NCI-H2107 (cell line): ENCODE measurements around the gene SPRR2E.
"Not testable (repeated sequence)": the region's sequence is repeated elsewhere in the genome, so short reads cannot be mapped to it uniquely, and the experiment has no call there.

Source experiments
- DNase-seq: peaks from one replicate; lab custom pipeline; 2025; lab: John Stamatoyannopoulos, UW

Gene SPRR2E

DNA sequence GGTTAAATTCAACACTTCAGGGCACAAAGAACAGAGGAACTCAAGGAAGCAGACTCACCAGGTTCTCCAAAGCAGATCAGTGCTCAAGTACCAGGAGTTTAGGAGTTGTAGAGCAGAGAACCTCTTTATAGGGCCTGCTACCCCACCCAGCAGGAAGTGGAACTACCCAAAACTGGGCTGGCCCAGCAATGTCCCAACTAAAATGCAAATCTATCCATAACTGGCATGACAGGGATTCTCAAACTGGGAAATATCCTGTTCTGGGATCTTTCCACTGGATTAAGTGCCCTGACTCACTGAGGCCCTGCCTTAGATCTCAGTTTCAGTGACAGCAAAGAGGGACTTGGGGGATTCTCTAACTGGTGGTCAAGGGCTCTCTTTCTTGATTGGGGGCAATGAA lies at the start of gene SPRR2E:
Gene SPRR2E (minus strand): TSS at position 101 of the 400 bp plus-strand sequence. CDS start 775 bp downstream, outside the sequence.
- DNase-seq, result no peak

- no peak for DNase-seq
Observed at GRCh38 chr1:153141377-153141776, 47.1 kb upstream of the SPRR2E start.

- DNase-seq, result no peak
Observed at GRCh38 chr1:153140484-153140883, 46.2 kb upstream of the SPRR2E start.

DNA sequence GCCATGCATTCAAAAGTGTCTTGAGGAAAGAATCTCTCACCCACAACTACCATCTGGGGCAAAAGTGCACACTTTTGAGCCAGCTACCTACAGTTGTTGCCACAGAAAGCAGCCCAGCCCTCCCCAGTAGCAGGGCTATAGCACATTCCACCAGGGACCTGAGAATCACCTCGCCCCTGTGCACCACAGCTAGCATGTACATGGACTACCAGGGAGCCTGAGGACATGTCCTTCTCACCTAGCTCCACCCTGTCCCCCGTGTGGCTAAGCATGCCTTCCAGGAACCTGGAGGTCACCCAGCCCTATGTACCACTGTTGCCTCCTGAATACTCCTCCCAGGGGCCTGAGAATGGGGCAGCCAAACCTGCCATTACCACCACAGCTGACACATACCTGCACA lies 39.4 kb upstream of the SPRR2E start:
- no peak for DNase-seq

- DNase-seq, result no peak
Observed at GRCh38 chr1:153133267-153133666, 38.9 kb upstream of the SPRR2E start.

GRCh38 chr1:153128688-153129087 lies 34.4 kb upstream of the SPRR2E start:
- DNase-seq, result not testable (repeated sequence)

GRCh38 chr1:153127296-153127695 lies 33.0 kb upstream of the SPRR2E start:
- no peak for DNase-seq

- DNase-seq, result no peak
Observed at GRCh38 chr1:153125536-153125935, 31.2 kb upstream of the SPRR2E start.

- not testable (repeated sequence) for DNase-seq
Observed at GRCh38 chr1:153123793-153124192, 29.5 kb upstream of the SPRR2E start.

DNA sequence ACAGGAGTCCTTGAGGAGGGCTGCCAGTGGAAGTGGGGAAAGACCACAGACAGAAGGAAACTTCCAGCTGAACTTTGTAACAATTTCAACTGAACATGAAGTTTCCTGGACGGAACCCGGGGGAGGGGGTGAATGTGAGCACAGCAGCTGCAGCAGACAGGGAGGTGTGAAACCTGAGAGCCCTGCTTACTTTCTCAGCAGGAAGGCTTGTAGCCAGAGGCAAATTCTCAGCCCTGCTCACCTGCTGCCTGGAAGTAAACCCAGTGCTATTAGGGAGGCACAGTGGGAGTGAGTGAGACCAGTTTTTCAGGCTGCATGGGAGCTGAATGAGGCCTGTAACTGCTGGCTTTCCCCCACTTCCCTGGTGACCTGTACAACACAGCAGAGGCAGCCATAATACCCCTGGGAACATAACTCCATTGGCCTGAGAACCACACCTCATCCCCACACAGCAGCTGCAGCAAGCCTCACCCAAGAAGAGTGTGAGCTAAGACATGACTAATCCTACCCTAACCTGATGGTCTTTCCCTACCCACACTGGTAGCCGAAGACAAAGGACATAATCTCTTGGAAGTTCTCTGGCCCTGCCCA lies 28.6 kb upstream of the SPRR2E start:
- peak; percentile 91 for DNase-seq

DNA sequence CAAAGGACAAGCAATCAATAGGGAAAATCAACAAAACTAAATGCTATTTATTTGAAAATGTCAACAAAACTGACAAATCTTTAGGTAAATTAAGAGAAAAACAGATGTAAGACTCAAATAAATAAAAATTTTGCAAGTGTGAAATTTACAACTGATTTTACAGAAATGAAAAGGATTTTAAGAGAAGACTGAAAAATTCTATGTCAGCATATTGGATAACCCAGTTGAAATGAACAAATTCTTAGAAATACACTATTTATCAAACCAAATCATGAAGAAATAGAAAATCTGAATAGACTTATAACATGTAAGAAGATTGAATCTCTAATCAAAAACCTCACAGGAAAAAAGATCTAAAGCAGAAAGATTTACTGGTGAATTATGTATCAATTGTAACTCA lies 26.6 kb upstream of the SPRR2E start:
- DNase-seq, result no peak

DNA sequence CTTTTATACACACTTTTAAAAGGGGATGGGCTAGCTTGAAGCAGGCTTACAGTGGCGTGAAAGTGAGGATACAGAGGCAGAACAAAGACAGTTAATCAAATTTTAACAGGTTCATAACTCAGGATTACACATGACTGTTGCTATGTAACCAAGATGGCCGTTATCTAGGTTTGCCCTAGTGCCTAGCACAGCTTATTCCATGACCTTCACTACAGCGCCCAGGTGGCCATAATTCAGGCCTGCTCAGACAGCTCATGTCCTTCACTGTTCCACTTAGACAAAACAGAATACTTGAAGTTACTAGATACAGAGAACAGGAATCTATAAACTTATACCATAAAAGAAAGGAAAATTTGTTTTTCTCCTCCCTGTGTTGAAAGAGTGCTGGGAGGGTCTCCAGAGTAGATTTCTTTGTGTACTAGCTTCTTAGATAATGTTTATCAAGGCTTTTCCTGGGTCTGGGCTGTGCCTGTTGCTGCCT lies 25.2 kb upstream of the SPRR2E start:
- DNase-seq, result no peak

- not testable (repeated sequence) for DNase-seq
Observed at GRCh38 chr1:153115264-153115663, 20.9 kb upstream of the SPRR2E start.

DNA sequence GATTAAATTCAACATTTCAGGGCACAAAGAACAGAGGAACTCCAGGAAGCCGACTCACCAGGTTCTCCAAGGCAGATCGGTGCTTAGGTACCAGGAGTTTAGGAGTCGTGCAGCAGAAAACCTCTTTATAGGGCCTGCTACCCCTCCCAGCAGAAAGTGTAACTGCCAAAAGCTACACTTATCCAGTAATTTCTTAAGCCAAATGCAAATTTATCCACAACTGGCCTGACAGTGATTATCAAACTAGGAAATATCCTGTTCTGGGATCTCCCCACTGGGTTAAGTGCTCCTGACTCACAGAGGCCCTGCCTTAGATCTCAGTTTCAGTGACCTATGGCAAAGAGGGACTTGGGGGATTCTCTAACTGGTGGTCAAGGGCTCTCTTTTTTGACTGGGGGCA lies 19.1 kb upstream of the SPRR2E start, which contains the start of gene SPRR2F:
Gene SPRR2F (minus strand): TSS at position 101 of the 400 bp plus-strand sequence. CDS start 783 bp downstream, outside the sequence.
- no peak for DNase-seq

GRCh38 chr1:153112454-153112853 lies 18.1 kb upstream of the SPRR2E start:
- not testable (repeated sequence) for DNase-seq

DNA sequence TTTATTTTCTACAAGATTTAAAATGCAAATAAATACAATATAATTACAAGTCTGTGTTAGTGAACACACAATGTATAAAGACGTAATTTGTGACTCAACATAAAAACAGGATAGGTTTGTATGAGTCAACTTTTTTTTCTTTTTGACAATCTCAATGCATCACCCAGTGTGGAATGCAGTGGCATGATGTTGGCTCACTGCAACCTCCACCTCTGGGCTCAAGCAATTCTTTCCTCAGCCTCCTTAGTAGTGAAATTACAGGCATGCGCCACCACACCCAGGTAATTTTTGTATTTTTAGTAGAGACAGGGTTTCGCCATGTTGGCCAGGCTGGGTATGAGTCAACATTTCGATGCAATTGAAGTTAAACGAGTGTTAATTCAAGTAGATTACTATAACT lies 5.9 kb upstream of the SPRR2E start:
- no peak for DNase-seq

DNA sequence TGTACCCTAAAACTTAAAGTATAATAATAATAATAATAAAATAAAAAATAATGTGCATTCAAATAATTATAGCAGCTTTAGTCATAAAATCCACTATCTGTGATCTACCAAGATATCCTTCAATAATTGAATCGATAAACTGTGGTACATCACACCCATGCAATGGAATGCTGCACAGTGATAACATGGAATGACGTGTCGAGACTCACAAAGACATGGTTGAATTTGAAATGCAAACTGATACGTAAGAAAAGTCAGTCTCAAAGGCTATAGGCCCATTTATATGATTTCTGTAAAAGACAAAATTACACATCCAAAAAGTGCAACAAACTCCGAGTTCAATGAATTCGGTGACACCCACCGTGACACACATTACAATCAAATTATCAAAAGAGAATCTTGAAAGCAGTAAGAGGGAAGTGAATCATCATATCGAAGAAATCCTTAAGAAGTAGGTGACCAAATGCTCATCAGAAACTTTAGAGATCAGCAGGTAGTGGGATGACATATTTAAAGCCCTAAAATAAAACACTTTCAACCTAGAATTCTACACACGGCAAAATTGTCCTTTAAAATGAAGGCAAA lies 5.2 kb upstream of the SPRR2E start:
- DNase-seq, result no peak

GRCh38 chr1:153095764-153096163 lies 1.4 kb upstream of the SPRR2E start:
- DNase-seq, result no peak

DNA sequence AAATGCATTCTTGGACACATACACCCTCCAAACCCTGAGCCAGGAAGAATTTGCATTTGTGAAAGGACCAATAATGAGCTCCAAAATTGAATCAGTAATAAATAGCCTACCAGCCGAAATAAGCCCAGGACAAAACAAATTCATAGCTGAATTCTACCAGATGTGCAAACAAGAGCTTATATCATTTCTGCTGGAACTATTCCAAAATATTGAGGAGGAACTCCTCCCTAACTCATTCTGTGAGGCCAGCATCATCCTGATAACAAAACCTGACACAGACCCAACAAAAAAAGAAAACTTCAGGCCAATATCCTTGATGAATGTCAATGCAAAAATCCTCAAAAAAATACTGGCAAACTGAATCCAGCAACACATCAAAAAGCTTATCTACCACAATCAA lies 6.7 kb downstream of the SPRR2E start:
- DNase-seq, result no peak

DNA sequence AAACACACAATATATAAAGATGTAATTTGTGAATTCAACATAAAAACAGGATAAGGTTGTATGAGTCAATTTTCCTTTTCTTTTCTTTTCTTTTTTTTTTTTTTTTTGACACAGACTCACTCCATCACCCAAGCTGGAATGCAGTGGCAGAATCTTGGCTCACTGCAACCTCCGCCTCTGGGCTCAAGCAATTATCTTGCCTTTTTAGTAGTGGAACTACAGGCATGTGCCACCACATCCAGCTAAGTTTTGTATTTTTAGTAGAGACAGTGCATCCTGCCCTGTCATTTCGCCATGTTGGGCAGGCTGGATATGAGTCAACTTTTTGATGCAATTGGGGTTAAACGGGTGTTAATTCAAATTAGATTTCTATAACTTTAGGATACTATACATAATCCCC lies 12.6 kb downstream of the SPRR2E start:
- DNase-seq, result no peak

DNA sequence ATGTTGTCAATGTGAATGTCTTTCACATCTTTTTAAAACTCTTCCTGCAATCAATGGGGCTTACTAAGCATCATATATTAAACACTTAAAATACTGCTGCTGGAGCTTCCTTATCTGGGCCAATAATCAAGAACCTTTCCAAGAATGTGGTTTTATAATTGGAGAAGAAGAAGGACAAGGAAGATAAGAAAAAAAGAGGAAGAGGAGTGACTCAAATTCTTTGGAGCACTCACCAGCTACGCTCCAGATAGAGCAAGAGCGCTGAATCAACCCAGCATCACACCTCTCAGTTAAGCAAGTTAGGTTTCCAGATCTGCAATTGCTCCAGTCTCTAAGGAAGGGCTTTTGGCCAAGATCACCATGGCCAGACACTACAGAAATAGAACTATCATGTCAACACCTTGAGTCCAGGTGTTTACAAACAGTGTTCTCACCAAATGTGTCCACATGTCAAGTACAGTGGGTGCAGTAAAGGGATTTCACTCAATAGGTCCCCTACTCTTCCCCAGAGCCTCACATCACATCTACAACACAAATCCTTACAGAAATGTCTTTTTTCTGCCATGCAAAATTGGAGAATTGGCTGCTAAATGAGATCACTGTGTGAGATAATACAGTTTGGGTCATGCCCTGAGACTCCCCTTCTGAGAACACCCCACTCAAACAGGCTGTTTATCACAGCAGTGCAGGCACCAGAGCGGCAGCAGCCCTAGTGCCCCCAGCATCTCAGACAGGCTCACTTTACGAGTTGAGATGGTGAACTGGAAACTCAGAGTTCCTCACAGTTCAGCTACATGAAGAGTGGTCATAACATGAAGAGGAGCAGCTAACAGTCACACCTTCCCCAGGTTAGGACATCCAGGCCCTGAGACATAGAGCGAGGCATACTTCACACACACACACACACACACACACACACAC lies 21.3 kb downstream of the SPRR2E start:
- DNase-seq, result no peak

DNA sequence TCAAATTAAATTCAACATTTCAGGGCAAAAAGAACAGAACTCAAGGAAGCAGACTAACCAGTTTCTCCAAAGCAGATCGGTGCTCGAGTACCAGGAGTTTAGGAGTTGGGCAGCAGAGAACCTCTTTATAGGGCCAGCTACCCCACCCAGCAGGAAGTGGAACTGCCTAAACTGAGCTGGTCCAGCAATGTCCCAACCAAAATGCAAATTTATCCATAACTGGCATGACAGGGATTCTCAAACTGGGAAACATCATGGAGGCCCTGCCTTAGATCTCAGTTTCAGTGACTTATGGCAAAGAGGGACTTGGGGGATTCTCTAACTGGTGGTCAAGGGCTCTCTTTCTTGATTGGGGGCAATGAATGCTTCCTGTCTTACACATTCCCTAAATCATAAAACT lies 22.8 kb downstream of the SPRR2E start, which contains the start of gene SPRR2B:
Gene SPRR2B (minus strand): TSS at position 101 of the 400 bp plus-strand sequence. CDS start 772 bp downstream, outside the sequence.
- no peak for DNase-seq

DNA sequence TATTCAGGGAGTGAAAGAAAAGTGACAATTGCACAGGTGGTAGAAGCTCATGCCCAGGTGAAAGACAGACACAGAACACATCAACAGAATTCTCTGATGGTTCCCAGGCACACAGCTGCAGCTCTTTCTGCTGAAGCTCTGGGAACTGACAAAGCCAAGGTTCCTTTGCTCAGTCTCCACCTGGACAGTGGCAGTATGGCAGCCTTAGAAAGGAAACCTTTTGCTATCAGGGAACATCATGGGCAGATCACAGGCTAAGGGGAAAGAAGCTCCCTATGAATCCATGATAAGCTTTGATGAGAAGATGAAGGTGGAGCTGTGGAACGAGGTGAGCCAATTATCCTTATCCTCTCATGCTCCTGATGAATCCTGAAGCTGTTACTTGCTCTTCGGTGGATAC lies 24.1 kb downstream of the SPRR2E start:
- DNase-seq, result no peak
